Measurements from ENCODE around the gene TEX44. TPM values are rescaled to one million over a fixed set of nuclear protein-coding genes. Genes with fewer than 3 reads are reported as not detected.

Gene TEX44
- total and polyA plus RNA-seq, 9 of the 15 experiments (the other 6 are each of a cell fraction or from before 2014, with no cell fraction given): not detected

- TF ChIP-seq STAT6 (CRISPR knock-in tag; IDR thresholded peaks at IDR 0.05) (no peak), NELFE (IDR thresholded peaks at IDR 0.05; ENCODE audit: insufficient read depth, insufficient read length) (no peak), GATAD2B (IDR thresholded peaks at IDR 0.05; ENCODE audit: borderline replicate concordance) (no peak), TCFL5 (CRISPR knock-in tag; conservative IDR thresholded peaks at IDR 0.05) (no peak), SP2 (IDR thresholded peaks at IDR 0.05; ENCODE audit: extremely low read depth, low read depth, low read length, poor library complexity, severe bottlenecking) (no peak), ZNF407 (IDR thresholded peaks at IDR 0.05; ENCODE audit: low read depth) (no peak)
These were observed 19.6 kb upstream of the TEX44 start (continued) for GRCh38 chr2:231573096-231573495.
